ENCODE results near the gene KATNA1.

- no peak for TF ChIP-seq CTCF (conservative IDR thresholded peaks at IDR 0.05; ENCODE audit: low read depth in 2 of 2)
- no peak for TF ChIP-seq POLR2AphosphoS5 (IDR thresholded peaks at IDR 0.05; ENCODE audit: low read depth)
- TF ChIP-seq EZH2phosphoT487 (IDR thresholded peaks at IDR 0.05; ENCODE audit: unreplicated experiment), result no peak
- no peak for TF ChIP-seq EZH2 (IDR thresholded peaks at IDR 0.05; ENCODE audit: low read depth, unreplicated experiment)
Observed at GRCh38 chr6:149698175-149698574, 49.7 kb upstream of the KATNA1 start.
